ENCODE results near the gene ULBP1. TPM values are rescaled to one million over a fixed set of nuclear protein-coding genes. Genes with fewer than 3 reads are reported as not detected.
"Not testable (repeated sequence)": the region's sequence is repeated elsewhere in the genome, so short reads cannot be mapped to it uniquely, and the experiment has no call there.

ULBP1 gene
- total and polyA plus RNA-seq, 2 donors = 0.19 to 0.68 TPM

GRCh38 chr6:149931501-149931900 is 32.2 kb upstream of the ULBP1 start:
- H3K36me3 ChIP-seq (ENCODE audit: control insufficient read depth in 2 of 2, insufficient read depth in 2 of 2, low read length in 1 of 2) = no peaks in the 10 kb centered on the region
- no peak for DNase-seq (ENCODE audit: low read depth in 6 of 9, low spot score in 9 of 9)
- no peak overlapping the region for H3K27ac ChIP-seq (ENCODE audit: low read depth in 1 of 2, low read length in 1 of 2)
- peaks cover 0 to 1% of the 10 kb centered on the region in 2 donors for H3K9me3 ChIP-seq (ENCODE audit: control insufficient read depth in 2 of 2, insufficient read depth in 1 of 2, low read length in 1 of 2)
- no peaks in the 10 kb centered on the region for H3K4me1 ChIP-seq (ENCODE audit: control insufficient read depth in 2 of 2, insufficient read depth in 2 of 2, low read length in 2 of 2)
- WGBS = 73% methylated on average over 6 of the region's 6 CpGs
- peaks cover 22 to 73% of the 10 kb centered on the region in 2 donors for H3K27me3 ChIP-seq (ENCODE audit: control insufficient read depth in 2 of 2, insufficient read depth in 1 of 2, low read length in 1 of 2)
- no peak overlapping the region for H3K4me3 ChIP-seq (ENCODE audit: low read length in 2 of 2)

DNA sequence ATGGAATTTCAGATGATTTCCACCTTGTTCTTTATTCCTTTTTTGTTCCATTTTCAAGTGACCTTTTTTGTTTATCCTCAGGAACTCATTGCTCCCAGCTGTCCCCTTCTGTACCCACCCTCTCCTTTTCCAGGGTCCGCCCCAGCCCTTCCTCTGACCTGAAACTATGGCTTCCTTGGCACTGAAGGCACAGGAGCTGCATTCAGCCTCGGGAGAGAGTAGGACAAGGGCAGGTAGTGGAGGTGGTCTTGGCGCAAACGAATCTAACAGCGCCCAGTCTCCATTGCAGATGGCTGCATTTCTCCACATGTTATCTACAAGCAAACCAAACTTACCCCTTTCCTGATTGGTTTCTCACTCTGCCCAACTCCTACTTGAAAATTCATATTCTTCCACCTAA is 30.7 kb upstream of the ULBP1 start:
- no peaks in the 10 kb centered on the region for H3K36me3 ChIP-seq (ENCODE audit: control insufficient read depth in 2 of 2, insufficient read depth in 2 of 2, low read length in 1 of 2)
- 53% methylated on average over 5 of the region's 5 CpGs for WGBS
- H3K27me3 ChIP-seq (ENCODE audit: control insufficient read depth in 2 of 2, insufficient read depth in 1 of 2, low read length in 1 of 2) = peaks cover 31 to 80% of the 10 kb centered on the region in 2 donors
- peaks cover 0 to 1% of the 10 kb centered on the region in 2 donors for H3K9me3 ChIP-seq (ENCODE audit: control insufficient read depth in 2 of 2, insufficient read depth in 1 of 2, low read length in 1 of 2)
- DNase-seq (ENCODE audit: low read depth in 6 of 9, low spot score in 9 of 9) = no peak
- H3K27ac ChIP-seq (ENCODE audit: low read depth in 1 of 2, low read length in 1 of 2) = no peak overlapping the region
- peaks cover 0 to under 1% of the 10 kb centered on the region in 2 donors for H3K4me1 ChIP-seq (ENCODE audit: control insufficient read depth in 2 of 2, insufficient read depth in 2 of 2, low read length in 2 of 2)
- H3K4me3 ChIP-seq (ENCODE audit: low read length in 2 of 2) = no peak overlapping the region

DNA sequence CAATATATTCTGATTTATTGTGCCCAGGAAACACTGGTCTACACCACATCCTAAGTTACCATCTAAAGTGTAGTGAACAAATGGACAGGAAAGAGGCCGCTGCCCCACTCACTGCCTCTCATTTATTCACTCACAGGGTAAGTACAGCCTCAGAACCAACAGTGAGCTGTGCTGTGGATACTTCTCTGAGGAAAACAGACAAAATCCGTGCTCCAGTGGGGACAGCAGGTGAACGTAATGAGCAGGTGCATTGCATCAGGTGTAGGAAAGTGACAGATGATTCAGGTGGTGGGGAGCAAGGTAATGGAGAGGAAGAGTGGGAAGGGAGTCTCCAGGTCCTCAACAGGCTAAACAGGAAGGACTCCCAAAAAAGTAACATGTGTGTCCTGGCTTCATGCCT is 30.3 kb upstream of the ULBP1 start:
- DNase-seq (ENCODE audit: low read depth in 6 of 9, low spot score in 9 of 9) = no peak
- peaks cover 1 to 2% of the 10 kb centered on the region in 2 donors for H3K9me3 ChIP-seq (ENCODE audit: control insufficient read depth in 2 of 2, insufficient read depth in 1 of 2, low read length in 1 of 2)
- H3K27me3 ChIP-seq (ENCODE audit: control insufficient read depth in 2 of 2, insufficient read depth in 1 of 2, low read length in 1 of 2) = peaks cover 35 to 84% of the 10 kb centered on the region in 2 donors
- H3K27ac ChIP-seq (ENCODE audit: low read depth in 1 of 2, low read length in 1 of 2) = no peak overlapping the region
- H3K4me1 ChIP-seq (ENCODE audit: control insufficient read depth in 2 of 2, insufficient read depth in 2 of 2, low read length in 2 of 2) = peaks cover 2 to 5% of the 10 kb centered on the region in 2 donors
- no peak overlapping the region for H3K4me3 ChIP-seq (ENCODE audit: low read length in 2 of 2)
- WGBS = 25% methylated on average over 3 of the region's 3 CpGs
- H3K36me3 ChIP-seq (ENCODE audit: control insufficient read depth in 2 of 2, insufficient read depth in 2 of 2, low read length in 1 of 2) = no peaks in the 10 kb centered on the region

- Histone ChIP-seq H3K36me3 (ENCODE audit: control insufficient read depth in 2 of 2, insufficient read depth in 2 of 2, low read length in 1 of 2) (no peaks in the 10 kb centered on the region), H3K4me3 (ENCODE audit: low read length in 2 of 2) (no peak overlapping the region), H3K4me1 (ENCODE audit: control insufficient read depth in 2 of 2, insufficient read depth in 2 of 2, low read length in 2 of 2) (peaks cover 4 to 13% of the 10 kb centered on the region in 2 donors), H3K9me3 (ENCODE audit: control insufficient read depth in 2 of 2, insufficient read depth in 1 of 2, low read length in 1 of 2) (peaks cover 0 to 8% of the 10 kb centered on the region in 2 donors), H3K27me3 (ENCODE audit: control insufficient read depth in 2 of 2, insufficient read depth in 1 of 2, low read length in 1 of 2) (peaks cover 46 to 88% of the 10 kb centered on the region in 2 donors), H3K27ac (ENCODE audit: low read depth in 1 of 2, low read length in 1 of 2) (no peak overlapping the region)
- DNase-seq (ENCODE audit: low read depth in 6 of 9, low spot score in 9 of 9) = peak in 8 of 9 donors; percentile 31 to 82 (median 64)
- 43% methylated on average over 11 of the region's 11 CpGs for WGBS
These were observed 29.2 kb upstream of the ULBP1 start for GRCh38 chr6:149934249-149935156.

DNA sequence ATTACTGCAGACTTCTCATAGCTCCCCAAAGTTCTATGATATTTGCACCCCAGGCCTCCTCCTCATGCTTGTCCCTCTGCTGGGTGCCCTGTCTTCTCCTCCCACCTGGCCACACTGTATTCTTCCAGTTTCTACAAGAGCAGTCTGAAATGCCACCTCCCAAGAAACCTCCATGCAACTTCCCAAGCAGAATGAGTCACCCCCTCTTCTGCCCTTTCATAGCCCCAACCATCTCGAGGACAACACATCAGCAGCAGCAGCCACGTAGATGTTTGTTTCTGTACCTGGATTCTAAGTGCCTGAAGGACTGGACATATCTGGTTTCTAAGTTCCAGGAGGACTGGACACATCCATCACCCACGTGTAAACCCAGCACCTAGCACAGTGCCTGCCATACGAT is 28.5 kb upstream of the ULBP1 start:
- Histone ChIP-seq H3K36me3 (ENCODE audit: control insufficient read depth in 2 of 2, insufficient read depth in 2 of 2, low read length in 1 of 2) (no peaks in the 10 kb centered on the region), H3K4me1 (ENCODE audit: control insufficient read depth in 2 of 2, insufficient read depth in 2 of 2, low read length in 2 of 2) (peaks cover 4 to 13% of the 10 kb centered on the region in 2 donors), H3K27ac (ENCODE audit: low read depth in 1 of 2, low read length in 1 of 2) (no peak overlapping the region), H3K9me3 (ENCODE audit: control insufficient read depth in 2 of 2, insufficient read depth in 1 of 2, low read length in 1 of 2) (peaks cover 0 to 8% of the 10 kb centered on the region in 2 donors), H3K27me3 (ENCODE audit: control insufficient read depth in 2 of 2, insufficient read depth in 1 of 2, low read length in 1 of 2) (peaks cover 52 to 88% of the 10 kb centered on the region in 2 donors), H3K4me3 (ENCODE audit: low read length in 2 of 2) (no peak overlapping the region)
- 60% methylated on average over 4 of the region's 4 CpGs for WGBS
- no peak for DNase-seq (ENCODE audit: low read depth in 6 of 9, low spot score in 9 of 9)

DNA sequence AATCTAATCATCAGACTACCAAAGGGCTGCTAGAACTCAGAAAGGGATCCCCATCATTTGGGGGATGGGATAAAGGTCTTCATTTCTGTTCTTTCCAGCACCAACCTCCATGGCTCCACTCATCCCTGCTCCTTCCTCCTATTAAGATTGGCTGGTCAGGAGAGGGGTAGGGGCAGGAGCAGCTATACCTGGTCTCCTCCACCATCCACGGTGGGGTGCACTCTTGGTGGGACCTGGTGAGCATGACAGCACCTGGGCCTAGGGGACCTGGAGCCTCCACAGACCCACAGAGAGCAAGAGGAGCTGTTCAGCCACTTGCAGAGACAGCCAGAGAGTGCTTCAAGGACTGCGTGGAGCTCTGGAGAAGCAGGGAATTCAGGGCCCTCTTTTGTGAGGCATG is 28.1 kb upstream of the ULBP1 start:
- Histone ChIP-seq H3K36me3 (ENCODE audit: control insufficient read depth in 2 of 2, insufficient read depth in 2 of 2, low read length in 1 of 2) (no peaks in the 10 kb centered on the region), H3K27me3 (ENCODE audit: control insufficient read depth in 2 of 2, insufficient read depth in 1 of 2, low read length in 1 of 2) (peaks cover 56 to 91% of the 10 kb centered on the region in 2 donors), H3K27ac (ENCODE audit: low read depth in 1 of 2, low read length in 1 of 2) (no peak overlapping the region), H3K9me3 (ENCODE audit: control insufficient read depth in 2 of 2, insufficient read depth in 1 of 2, low read length in 1 of 2) (peaks cover 0 to 8% of the 10 kb centered on the region in 2 donors), H3K4me1 (ENCODE audit: control insufficient read depth in 2 of 2, insufficient read depth in 2 of 2, low read length in 2 of 2) (peaks cover 4 to 13% of the 10 kb centered on the region in 2 donors), H3K4me3 (ENCODE audit: low read length in 2 of 2) (no peak overlapping the region)
- whole genome bisulfite sequencing = 53% methylated on average over 2 of the region's 2 CpGs
- no peak for DNase-seq (ENCODE audit: low read depth in 6 of 9, low spot score in 9 of 9)

DNA sequence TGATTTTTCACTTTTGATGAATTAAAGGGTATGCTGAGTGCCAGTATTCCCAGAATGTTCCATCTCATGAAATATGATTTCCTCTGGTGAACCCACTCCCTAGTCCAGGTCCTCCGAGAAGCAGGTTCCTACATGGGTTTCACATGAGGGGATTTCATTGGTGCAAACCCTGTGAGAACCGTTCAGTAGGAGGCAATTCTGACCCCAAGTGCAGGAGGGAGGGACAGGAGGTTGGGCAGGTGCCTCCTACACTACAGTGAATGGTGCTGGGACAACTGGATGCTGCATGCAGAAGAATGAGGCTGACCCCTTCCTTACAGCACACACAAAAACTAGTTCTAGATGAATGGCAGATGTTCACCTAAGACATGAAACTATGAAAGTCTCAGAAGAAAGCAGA is 27.0 kb upstream of the ULBP1 start:
- 35% methylated on average over 2 of the region's 2 CpGs for WGBS
- peaks cover 7 to 22% of the 10 kb centered on the region in 2 donors for H3K4me1 ChIP-seq (ENCODE audit: control insufficient read depth in 2 of 2, insufficient read depth in 2 of 2, low read length in 2 of 2)
- no peak for DNase-seq (ENCODE audit: low read depth in 6 of 9, low spot score in 9 of 9)
- H3K27me3 ChIP-seq (ENCODE audit: control insufficient read depth in 2 of 2, insufficient read depth in 1 of 2, low read length in 1 of 2) = peaks cover 55 to 91% of the 10 kb centered on the region in 2 donors
- H3K36me3 ChIP-seq (ENCODE audit: control insufficient read depth in 2 of 2, insufficient read depth in 2 of 2, low read length in 1 of 2) = no peaks in the 10 kb centered on the region
- no peak overlapping the region for H3K27ac ChIP-seq (ENCODE audit: low read depth in 1 of 2, low read length in 1 of 2)
- H3K9me3 ChIP-seq (ENCODE audit: control insufficient read depth in 2 of 2, insufficient read depth in 1 of 2, low read length in 1 of 2) = peaks cover 0 to 8% of the 10 kb centered on the region in 2 donors
- no peak overlapping the region for H3K4me3 ChIP-seq (ENCODE audit: low read length in 2 of 2)

DNA sequence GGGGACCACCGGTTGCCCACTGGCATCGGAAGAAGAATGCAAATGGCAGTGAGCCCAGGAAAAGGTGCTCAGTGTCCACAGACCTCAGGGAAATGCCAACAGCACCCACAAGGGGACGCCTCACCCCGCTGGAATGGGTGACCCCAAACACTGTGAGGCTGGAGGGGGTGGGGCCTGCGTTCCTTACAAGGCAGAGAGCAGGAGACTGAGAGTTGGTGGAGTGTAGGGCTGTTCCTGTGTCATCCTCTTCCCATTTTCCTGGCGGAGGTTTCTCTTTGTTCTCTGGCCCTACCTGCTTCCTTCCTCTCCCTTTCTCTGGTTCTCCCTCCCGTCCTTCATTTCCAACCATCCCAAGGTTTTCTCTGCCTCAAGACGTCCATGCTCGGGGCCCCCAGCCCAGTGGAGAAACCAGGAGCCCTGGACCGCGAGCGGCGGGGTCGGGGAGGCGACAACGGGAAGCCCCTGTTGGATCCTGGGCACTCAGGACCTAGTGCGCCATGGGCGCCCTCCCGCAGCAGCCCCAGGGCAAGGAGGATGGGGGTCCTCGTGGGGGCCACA is 25.7 kb upstream of the ULBP1 start:
- not testable (repeated sequence) for H3K27ac ChIP-seq (ENCODE audit: low read depth in 1 of 2, low read length in 1 of 2); H3K9me3 ChIP-seq (ENCODE audit: control insufficient read depth in 2 of 2, insufficient read depth in 1 of 2, low read length in 1 of 2); H3K36me3 ChIP-seq (ENCODE audit: control insufficient read depth in 2 of 2, insufficient read depth in 2 of 2, low read length in 1 of 2); DNase-seq (ENCODE audit: low read depth in 6 of 9, low spot score in 9 of 9)
- 5% methylated on average over 16 of the region's 20 CpGs for WGBS
- H3K4me3 ChIP-seq (ENCODE audit: low read length in 2 of 2) = peak overlapping the region; percentile 32 to 57
- peaks cover 12 to 29% of the 10 kb centered on the region in 2 donors for H3K4me1 ChIP-seq (ENCODE audit: control insufficient read depth in 2 of 2, insufficient read depth in 2 of 2, low read length in 2 of 2)
- H3K27me3 ChIP-seq (ENCODE audit: control insufficient read depth in 2 of 2, insufficient read depth in 1 of 2, low read length in 1 of 2) = peaks cover 57 to 95% of the 10 kb centered on the region in 2 donors
